ENCODE measurements around the gene PFKFB2.

The PFKFB2 gene

GRCh38 chr1:207129053-207129452, 76.0 kb downstream of the PFKFB2 start:
- no peak overlapping the region for H3K4me3 ChIP-seq (ENCODE audit: low read depth, low read length)
- no peaks in the 10 kb centered on the region for H3K9me3 ChIP-seq
- no peaks in the 10 kb centered on the region for H3K4me1 ChIP-seq
- DNase-seq: no peak
- no peaks in the 10 kb centered on the region for H3K36me3 ChIP-seq
- peaks cover 6% of the 10 kb centered on the region for H3K27me3 ChIP-seq
- TF ChIP-seq CTCF (IDR thresholded peaks at IDR 0.05; ENCODE audit: low read depth, low read length): no peak

Data from BE2C (cell line).